Panc1 (cell line): Measurements from ENCODE around the gene MSI2. TPM values are rescaled to one million over a fixed set of nuclear protein-coding genes. Genes with fewer than 3 reads are reported as not detected.
"Not testable (repeated sequence)": the region's sequence is repeated elsewhere in the genome, so short reads cannot be mapped to it uniquely, and the experiment has no call there.

Experiments
- ATAC-seq: fragments of 200-7000 bp; cut with Tn5 transposase; 2 replicates; pipeline ENCODE4 v1.9.1; 2020; ENCODE audit warnings: mild to moderate bottlenecking, moderate library complexity
- BruUV-seq: library from RNA; stranded (reverse); fragments of 400-500 nt; replicated peaks from 2 replicates; lab custom pipeline; 2021; lab: Mats Ljungman, UMichigan
- CTCF ChIA-PET: fragments of 300-600 bp; sonication (Branson Sonifier 250); formaldehyde crosslinking; loops from one replicate; lab custom pipeline; 2022; ENCODE audit warnings: antibody characterized with exemption; lab: Charles Lee
- POLR2A ChIA-PET: fragments of 300-600 bp; sonication (Branson Sonifier 250); formaldehyde crosslinking; loops from one replicate; lab custom pipeline; 2022; ENCODE audit warnings: antibody characterized with exemption; lab: Charles Lee
- DNase-seq: peaks from one replicate; pipeline ENCODE4 v3.0.0-alpha.2; 2010; ENCODE audit warnings: low read depth, low spot score
- H3K27ac ChIP-seq: 2 replicates; pipeline ENCODE4 v1.5.1; 2011; ENCODE audit warnings: mild to moderate bottlenecking, low read length, inconsistent platforms
- H3K27me3 ChIP-seq: fragments of 200-500 bp; sonication (Bioruptor generic); 2 replicates; pipeline ENCODE4 v1.6.0; 2014; ENCODE audit warnings: low read length, inconsistent platforms; ENCODE audit not compliant: control insufficient read depth, insufficient read depth
- H3K36me3 ChIP-seq: fragments of 200-500 bp; sonication (Bioruptor generic); 2 replicates; pipeline ENCODE4 v1.5.1; 2014; ENCODE audit warnings: inconsistent platforms, mild to moderate bottlenecking, low read length, moderate library complexity; ENCODE audit not compliant: control insufficient read depth, insufficient read depth
- H3K4me1 ChIP-seq: 2 replicates; pipeline ENCODE4 v1.5.1; 2011; ENCODE audit warnings: inconsistent platforms, mild to moderate bottlenecking, low read length, moderate library complexity; ENCODE audit not compliant: control insufficient read depth, insufficient read depth
- H3K4me3 ChIP-seq, 2 experiments: 2 replicates each; pipeline ENCODE4 v1.5.1; 2011 to 2012; ENCODE audit warnings: low read depth in 2 of 2, low read length in 2 of 2, mild to moderate bottlenecking in 2 of 2, inconsistent platforms in 1 of 2, moderate library complexity in 1 of 2
- H3K9me3 ChIP-seq: fragments of 200-500 bp; sonication (Bioruptor generic); 2 replicates; pipeline ENCODE4 v1.5.1; 2014; ENCODE audit warnings: low read depth, mild to moderate bottlenecking, inconsistent platforms, low read length, moderate library complexity; ENCODE audit not compliant: control insufficient read depth, insufficient read depth
- POLR2AphosphoS5 ChIP-seq: IDR thresholded peaks from 2 replicates; pipeline ENCODE4 v1.6.1; 2012; ENCODE audit warnings: mild to moderate bottlenecking, low read depth, low read length, moderate library complexity
- SIN3A ChIP-seq: IDR thresholded peaks from 2 replicates; pipeline ENCODE4 v1.6.1; 2012; ENCODE audit warnings: low read depth, mild to moderate bottlenecking, low read length, moderate library complexity, borderline replicate concordance; ENCODE audit not compliant: insufficient read depth
- TCF7L2 ChIP-seq: IDR thresholded peaks from 2 replicates; pipeline ENCODE4 v1.6.1; 2011; ENCODE audit warnings: mild to moderate bottlenecking, low read depth, low read length, inconsistent platforms
- in situ Hi-C: cut with HindIII; loops from 2 replicates; pipeline ENCODE4 v1.10.0; 2016; ENCODE audit warnings: low sequenced_read_pairs, low pct_unique_long_range_greater_than_20kb
- intact Hi-C: fragments of 100-400 bp; cut with micrococcal nuclease; formaldehyde crosslinking; loops from one replicate; pipeline ENCODE4 v1.10.0; 2022; ENCODE audit not compliant: unreplicated experiment
- total RNA-seq: library from RNA; stranded (reverse); gene quantifications from one replicate; pipeline ENCODE4 v1.2.1, GENCODE V29; 2021; ENCODE audit not compliant: unreplicated experiment
- TF ChIP-seq, protein P1 (sequence below): fragments of 450-650 bp; IDR thresholded peaks from 2 replicates; pipeline ENCODE4 v1.5.1; 2017; ENCODE audit warnings: mild to moderate bottlenecking
- TF ChIP-seq, protein P2 (sequence below), 2 experiments: IDR thresholded peaks; 2 replicates each; pipeline ENCODE4 v1.6.1; 2011 to 2012; ENCODE audit warnings: low read depth in 2 of 2, control low read depth in 1 of 2, low read length in 1 of 2, mild to moderate bottlenecking in 1 of 2, moderate library complexity in 1 of 2; ENCODE audit not compliant: insufficient read depth in 1 of 2

The MSI2 gene
- total RNA-seq, 1 experiment from 2014 or later = 38.5 TPM

DNA sequence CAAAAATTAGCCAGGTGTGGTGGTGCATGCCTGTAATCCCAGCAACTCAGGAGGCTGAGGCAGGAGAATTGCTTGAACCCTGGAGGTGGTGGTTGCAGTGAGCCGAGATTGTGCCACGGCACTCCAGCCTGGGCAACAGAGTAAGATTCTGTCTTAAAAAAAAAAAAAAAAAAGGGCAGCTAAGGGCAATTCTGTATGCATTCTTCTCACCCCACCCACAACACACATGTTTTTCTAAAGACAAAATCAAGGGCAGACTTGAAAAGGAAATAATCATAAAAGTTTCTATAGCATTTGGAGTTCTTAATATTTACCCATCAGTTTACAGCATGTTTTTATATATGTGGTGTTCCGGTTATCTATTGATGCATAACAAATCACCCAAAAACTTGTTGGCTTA lies 242.9 kb downstream of the MSI2 start:
- H3K27me3 ChIP-seq, POLR2A ChIA-PET, H3K27ac ChIP-seq, intact Hi-C loops, ATAC-seq, H3K36me3 ChIP-seq, in situ Hi-C loops, H3K4me3 ChIP-seq, CTCF ChIA-PET, H3K4me1 ChIP-seq, BruUV-seq, H3K9me3 ChIP-seq, DNase-seq: not testable (repeated sequence)

DNA sequence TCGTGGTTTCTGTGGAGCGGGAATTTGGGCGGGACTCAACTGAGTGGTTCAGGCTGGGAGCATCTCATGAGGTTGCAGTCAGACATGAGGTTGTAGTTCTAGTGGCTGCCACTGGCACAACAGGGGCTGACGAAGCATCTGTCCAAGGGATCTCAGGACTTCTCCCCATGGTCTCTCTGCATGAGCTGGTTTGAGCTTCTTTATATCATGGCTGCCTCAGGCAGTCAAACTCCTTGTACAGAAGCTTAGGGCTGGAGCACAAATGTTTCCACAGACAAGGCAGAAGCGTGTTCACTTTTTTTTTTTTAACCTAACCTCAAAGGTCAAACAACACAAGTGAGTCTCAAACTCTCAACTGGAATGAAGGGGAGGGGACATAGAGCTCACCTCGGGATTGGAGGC lies 243.3 kb downstream of the MSI2 start:
- POLR2A ChIA-PET = no interaction called here
- no peak overlapping the region for H3K4me3 ChIP-seq
- BruUV-seq = no TSS peak
- H3K9me3 ChIP-seq = no peaks in the 10 kb centered on the region
- CTCF ChIA-PET = no interaction called here
- H3K36me3 ChIP-seq = no peaks in the 10 kb centered on the region
- ATAC-seq = 0 out of 2 replicates have a peak, but pooled peaks have one; percentile 56
- no peak overlapping the region for H3K27ac ChIP-seq
- no peaks in the 10 kb centered on the region for H3K4me1 ChIP-seq
- in situ Hi-C loops = no loop called here
- TF ChIP-seq, protein P1, sequence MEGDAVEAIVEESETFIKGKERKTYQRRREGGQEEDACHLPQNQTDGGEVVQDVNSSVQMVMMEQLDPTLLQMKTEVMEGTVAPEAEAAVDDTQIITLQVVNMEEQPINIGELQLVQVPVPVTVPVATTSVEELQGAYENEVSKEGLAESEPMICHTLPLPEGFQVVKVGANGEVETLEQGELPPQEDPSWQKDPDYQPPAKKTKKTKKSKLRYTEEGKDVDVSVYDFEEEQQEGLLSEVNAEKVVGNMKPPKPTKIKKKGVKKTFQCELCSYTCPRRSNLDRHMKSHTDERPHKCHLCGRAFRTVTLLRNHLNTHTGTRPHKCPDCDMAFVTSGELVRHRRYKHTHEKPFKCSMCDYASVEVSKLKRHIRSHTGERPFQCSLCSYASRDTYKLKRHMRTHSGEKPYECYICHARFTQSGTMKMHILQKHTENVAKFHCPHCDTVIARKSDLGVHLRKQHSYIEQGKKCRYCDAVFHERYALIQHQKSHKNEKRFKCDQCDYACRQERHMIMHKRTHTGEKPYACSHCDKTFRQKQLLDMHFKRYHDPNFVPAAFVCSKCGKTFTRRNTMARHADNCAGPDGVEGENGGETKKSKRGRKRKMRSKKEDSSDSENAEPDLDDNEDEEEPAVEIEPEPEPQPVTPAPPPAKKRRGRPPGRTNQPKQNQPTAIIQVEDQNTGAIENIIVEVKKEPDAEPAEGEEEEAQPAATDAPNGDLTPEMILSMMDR = no peak
- TF ChIP-seq POLR2AphosphoS5 (no peak), TCF7L2 (no peak), SIN3A (no peak)
- TF ChIP-seq, protein P2, sequence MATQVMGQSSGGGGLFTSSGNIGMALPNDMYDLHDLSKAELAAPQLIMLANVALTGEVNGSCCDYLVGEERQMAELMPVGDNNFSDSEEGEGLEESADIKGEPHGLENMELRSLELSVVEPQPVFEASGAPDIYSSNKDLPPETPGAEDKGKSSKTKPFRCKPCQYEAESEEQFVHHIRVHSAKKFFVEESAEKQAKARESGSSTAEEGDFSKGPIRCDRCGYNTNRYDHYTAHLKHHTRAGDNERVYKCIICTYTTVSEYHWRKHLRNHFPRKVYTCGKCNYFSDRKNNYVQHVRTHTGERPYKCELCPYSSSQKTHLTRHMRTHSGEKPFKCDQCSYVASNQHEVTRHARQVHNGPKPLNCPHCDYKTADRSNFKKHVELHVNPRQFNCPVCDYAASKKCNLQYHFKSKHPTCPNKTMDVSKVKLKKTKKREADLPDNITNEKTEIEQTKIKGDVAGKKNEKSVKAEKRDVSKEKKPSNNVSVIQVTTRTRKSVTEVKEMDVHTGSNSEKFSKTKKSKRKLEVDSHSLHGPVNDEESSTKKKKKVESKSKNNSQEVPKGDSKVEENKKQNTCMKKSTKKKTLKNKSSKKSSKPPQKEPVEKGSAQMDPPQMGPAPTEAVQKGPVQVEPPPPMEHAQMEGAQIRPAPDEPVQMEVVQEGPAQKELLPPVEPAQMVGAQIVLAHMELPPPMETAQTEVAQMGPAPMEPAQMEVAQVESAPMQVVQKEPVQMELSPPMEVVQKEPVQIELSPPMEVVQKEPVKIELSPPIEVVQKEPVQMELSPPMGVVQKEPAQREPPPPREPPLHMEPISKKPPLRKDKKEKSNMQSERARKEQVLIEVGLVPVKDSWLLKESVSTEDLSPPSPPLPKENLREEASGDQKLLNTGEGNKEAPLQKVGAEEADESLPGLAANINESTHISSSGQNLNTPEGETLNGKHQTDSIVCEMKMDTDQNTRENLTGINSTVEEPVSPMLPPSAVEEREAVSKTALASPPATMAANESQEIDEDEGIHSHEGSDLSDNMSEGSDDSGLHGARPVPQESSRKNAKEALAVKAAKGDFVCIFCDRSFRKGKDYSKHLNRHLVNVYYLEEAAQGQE (IDR thresholded peaks at IDR 0.05; ENCODE audit: insufficient read depth in 1 of 2, low read depth in 2 of 2, low read length in 1 of 2) = no peak
- DNase-seq = no peak
- intact Hi-C loops = no loop called here
- H3K27me3 ChIP-seq = no peaks in the 10 kb centered on the region

DNA sequence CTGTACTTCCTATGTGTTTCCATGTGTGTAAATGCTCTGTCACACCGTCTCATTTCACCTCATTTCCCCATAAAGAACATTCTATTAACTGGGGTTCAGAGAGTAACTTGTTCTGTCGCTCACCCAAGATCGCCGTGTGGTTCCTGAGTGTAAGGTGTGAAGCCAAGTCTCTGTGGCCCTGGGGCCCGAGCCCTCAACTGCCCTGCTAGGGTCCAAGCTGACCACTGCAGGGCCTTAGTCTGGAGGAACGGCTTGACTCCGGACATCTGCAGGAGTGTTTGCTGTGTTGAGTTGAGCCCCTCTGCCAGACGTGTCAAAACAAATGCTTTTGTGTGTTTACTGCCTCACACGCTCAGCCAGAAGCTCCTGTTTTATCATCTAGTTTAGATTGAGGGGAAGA lies 244.7 kb downstream of the MSI2 start:
- no peak for DNase-seq
- no peak overlapping the region for H3K27ac ChIP-seq
- no peaks in the 10 kb centered on the region for H3K27me3 ChIP-seq
- TF ChIP-seq POLR2AphosphoS5 = no peak
- no peak for TF ChIP-seq TCF7L2
- TF ChIP-seq SIN3A = no peak
- TF ChIP-seq, protein P2 (IDR thresholded peaks at IDR 0.05; ENCODE audit: insufficient read depth in 1 of 2, low read depth in 2 of 2, low read length in 1 of 2) = no peak
- TF ChIP-seq, protein P1 = no peak
- no peaks in the 10 kb centered on the region for H3K36me3 ChIP-seq
- CTCF ChIA-PET = no interaction called here
- ATAC-seq = no peak
- H3K4me3 ChIP-seq = no peak overlapping the region
- in situ Hi-C loops = no loop called here
- POLR2A ChIA-PET = no interaction called here
- BruUV-seq = no TSS peak
- intact Hi-C loops = no loop called here
- no peaks in the 10 kb centered on the region for H3K9me3 ChIP-seq
- no peaks in the 10 kb centered on the region for H3K4me1 ChIP-seq
